ENCODE data around the gene DDR2. TPM values are rescaled to one million over a fixed set of nuclear protein-coding genes. Genes with fewer than 3 reads are reported as not detected.

The DDR2 gene
- total RNA-seq, 2 experiments from 2014 or later: 0.19 TPM; not detected in 1

GRCh38 chr1:162835157-162835899 lies 203.1 kb downstream of the DDR2 start:
- Histone ChIP-seq H3K27ac (ENCODE audit: low read depth, low read length, poor library complexity, severe bottlenecking) (no peak overlapping the region), H3K9me2 (ENCODE audit: insufficient read depth, low read length) (no peaks in the 10 kb centered on the region), H2AFZ (ENCODE audit: low read length) (no peak overlapping the region), H3K4me1 (ENCODE audit: insufficient read depth, low read length, poor library complexity, severe bottlenecking) (no peaks in the 10 kb centered on the region), H3K79me2 (ENCODE audit: insufficient read depth, low read depth, low read length) (no peaks in the 10 kb centered on the region), H3K36me3 (ENCODE audit: insufficient read depth, low read length) (no peaks in the 10 kb centered on the region), H3K4me2 (ENCODE audit: low read length) (no peak overlapping the region), H3K4me3 (ENCODE audit: low read depth, low read length, poor library complexity, severe bottlenecking) (no peak overlapping the region), H3K9me3 (ENCODE audit: low read length) (no peaks in the 10 kb centered on the region; the same call in 1 of the 2 replicates), H4K20me1 (ENCODE audit: insufficient read depth, low read length) (no peaks in the 10 kb centered on the region)
- no TSS peak for BruUV-seq (replicated peaks)
- intact Hi-C loops (cut with micrococcal nuclease; ENCODE audit: unreplicated experiment): no loop called here
- CTCF ChIA-PET (ENCODE audit: unreplicated experiment): no interaction called here
- POLR2A ChIA-PET: no interaction called here
- DNase-seq (ENCODE audit: low spot score): no peak
- TF ChIP-seq, protein P1, sequence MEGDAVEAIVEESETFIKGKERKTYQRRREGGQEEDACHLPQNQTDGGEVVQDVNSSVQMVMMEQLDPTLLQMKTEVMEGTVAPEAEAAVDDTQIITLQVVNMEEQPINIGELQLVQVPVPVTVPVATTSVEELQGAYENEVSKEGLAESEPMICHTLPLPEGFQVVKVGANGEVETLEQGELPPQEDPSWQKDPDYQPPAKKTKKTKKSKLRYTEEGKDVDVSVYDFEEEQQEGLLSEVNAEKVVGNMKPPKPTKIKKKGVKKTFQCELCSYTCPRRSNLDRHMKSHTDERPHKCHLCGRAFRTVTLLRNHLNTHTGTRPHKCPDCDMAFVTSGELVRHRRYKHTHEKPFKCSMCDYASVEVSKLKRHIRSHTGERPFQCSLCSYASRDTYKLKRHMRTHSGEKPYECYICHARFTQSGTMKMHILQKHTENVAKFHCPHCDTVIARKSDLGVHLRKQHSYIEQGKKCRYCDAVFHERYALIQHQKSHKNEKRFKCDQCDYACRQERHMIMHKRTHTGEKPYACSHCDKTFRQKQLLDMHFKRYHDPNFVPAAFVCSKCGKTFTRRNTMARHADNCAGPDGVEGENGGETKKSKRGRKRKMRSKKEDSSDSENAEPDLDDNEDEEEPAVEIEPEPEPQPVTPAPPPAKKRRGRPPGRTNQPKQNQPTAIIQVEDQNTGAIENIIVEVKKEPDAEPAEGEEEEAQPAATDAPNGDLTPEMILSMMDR (conservative IDR thresholded peaks at IDR 0.05; ENCODE audit: low read length): no peak
- TF ChIP-seq EZH2phosphoT487 (IDR thresholded peaks at IDR 0.05; ENCODE audit: borderline replicate concordance, low read depth, low read length): no peak

Small RNA genes within 50 kb of the gene (small RNA-seq; reads per million reads assigned to genes)
- gene RN7SL861P: not detected

Other genes with a start within 250 kb of the DDR2 start
- not detected in 2 replicates for gene SH2D1B, start 220.3 kb upstream of the DDR2 start, total RNA-seq (2014; rRNA removed; shearing (Covaris generic))
- not detected in 2 replicates for gene SH2D1B, start 220.3 kb upstream of the DDR2 start, total RNA-seq (2022)
- 27.7 and 27.8 TPM in 2 replicates for gene UHMK1, start 134.6 kb upstream of the DDR2 start, total RNA-seq (2014; rRNA removed; shearing (Covaris generic))
- gene UHMK1, start 134.6 kb upstream of the DDR2 start, total RNA-seq (2022): 33.8 and 35.7 TPM in 2 replicates
- gene UAP1, start 70.7 kb upstream of the DDR2 start, total RNA-seq (2014; rRNA removed; shearing (Covaris generic)): 30.0 and 32.1 TPM in 2 replicates
- 39.0 and 41.2 TPM in 2 replicates for gene UAP1, start 70.7 kb upstream of the DDR2 start, total RNA-seq (2022)
- gene HSD17B7, start 158.2 kb downstream of the DDR2 start, total RNA-seq (2014; rRNA removed; shearing (Covaris generic)): 41.2 and 47.6 TPM in 2 replicates
- gene HSD17B7, start 158.2 kb downstream of the DDR2 start, total RNA-seq (2022): 48.5 and 51.1 TPM in 2 replicates
- gene CCDC190, start 228.7 kb downstream of the DDR2 start, total RNA-seq (2014; rRNA removed; shearing (Covaris generic)): not detected in 2 replicates
- not detected in 2 replicates for gene CCDC190, start 228.7 kb downstream of the DDR2 start, total RNA-seq (2022)

Measured in OCI-LY7 (cell line).